Body of pancreas (tissue), 4 donors: ENCODE results near the gene SFXN5. TPM values are rescaled to one million over a fixed set of nuclear protein-coding genes. Genes with fewer than 3 reads are reported as not detected.

Source experiments
- ATAC-seq: fragments of 150-250 bp; one replicate; pipeline ENCODE4 v1.9.1; 2016
- DNase-seq, 4 donors: peaks; one replicate each; pipeline ENCODE4 v3.0.0-alpha.2; 2019
- H3K27ac ChIP-seq, 4 donors: fragments of 200-600 bp; sonication (generic); 1 replicate in 3 of 4; 2 replicates in 1 of 4; pipeline versions ENCODE4 v1.5.1 to v1.6.1; 2016 to 2019; ENCODE audit warnings: mild to moderate bottlenecking in 1 of 4, mixed read lengths in 1 of 4, moderate library complexity in 1 of 4
- H3K27me3 ChIP-seq, 2 donors: fragments of 200-600 bp; sonication (generic); one replicate each; pipeline ENCODE4 v1.6.0; 2016; ENCODE audit warnings: mild to moderate bottlenecking in 1 of 2
- H3K36me3 ChIP-seq, 2 donors: fragments of 200-600 bp; sonication (generic); replicated peaks in 1 of 2; 2 replicates each; pipeline ENCODE4 v1.5.1; 2016; ENCODE audit warnings: low read depth in 2 of 2; ENCODE audit not compliant: insufficient read depth in 1 of 2
- H3K4me1 ChIP-seq: fragments of 200-600 bp; sonication (generic); one replicate; pipeline ENCODE4 v1.6.0; 2016
- H3K4me3 ChIP-seq, 2 donors: fragments of 200-600 bp; sonication (generic); 1 replicate in 1 of 2; 2 replicates in 1 of 2; pipeline ENCODE4 v1.5.1; 2016 to 2019
- H3K9me3 ChIP-seq, 3 donors: fragments of 200-600 bp; sonication (generic); 1 replicate in 2 of 3; 2 replicates in 1 of 3; pipeline ENCODE4 v1.5.1; 2016
- POLR2A ChIP-seq, 3 donors: fragments of 450-650 bp; IDR thresholded peaks; one replicate each; pipeline ENCODE4 v1.6.1; 2016; ENCODE audit warnings: antibody characterized with exemption in 3 of 3, mild to moderate bottlenecking in 2 of 3
- WGBS, 2 donors: methylation state at CpG; one replicate each; pipeline ENCODE4 v1.1.5; 2017; 5-methylcytosine and 5-hydroxymethylcytosine counted together
- intact Hi-C: fragments of 100-400 bp; cut with DNase I; formaldehyde crosslinking; loops from one replicate; pipeline ENCODE4 v1.15.1; 2023
- total RNA-seq, 2 donors: library from RNA; depleted of rRNA; stranded (reverse); fragments of >200 nt; gene quantifications; one replicate each; pipeline ENCODE4 v1.1.0, GENCODE V29; 2016
- TF ChIP-seq, protein P1 (sequence below), 7 experiments: fragments of 450-650 bp in 4 of 7; fragments of 200-600 bp in 3 of 7; sonication (generic) in 3 of 7; IDR thresholded peaks; one replicate each; pipeline ENCODE4 v1.5.1; 2016 to 2019; ENCODE audit warnings: antibody characterized with exemption in 7 of 7

The SFXN5 gene
- total RNA-seq, 2 donors from 2014 or later, result 4.3 to 5.4 TPM

DNA sequence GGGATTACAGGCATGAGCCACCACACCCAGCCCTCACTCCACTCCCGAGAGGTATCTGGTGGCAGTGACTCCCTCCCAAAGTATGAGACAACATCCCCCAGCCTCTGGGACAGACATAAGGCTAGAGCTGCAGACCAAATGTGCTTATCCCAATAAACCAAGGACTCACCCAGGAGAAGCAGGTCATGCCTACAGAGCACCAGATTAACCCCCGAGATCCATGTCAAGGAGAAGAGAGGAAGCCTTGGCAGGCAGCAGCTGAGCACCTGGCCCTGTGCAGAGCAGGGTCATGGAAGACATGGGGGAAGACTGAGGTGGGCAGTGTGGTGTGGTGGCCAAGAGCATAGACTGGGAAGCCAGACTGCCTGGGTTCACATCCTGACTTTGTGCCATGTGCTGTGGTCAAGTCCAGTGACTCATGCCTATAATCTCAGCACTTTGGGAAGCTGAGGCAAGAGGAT, 34.0 kb upstream of the SFXN5 start:
- TF ChIP-seq POLR2A (IDR thresholded peaks at IDR 0.05), result no peak
- TF ChIP-seq, protein P1, sequence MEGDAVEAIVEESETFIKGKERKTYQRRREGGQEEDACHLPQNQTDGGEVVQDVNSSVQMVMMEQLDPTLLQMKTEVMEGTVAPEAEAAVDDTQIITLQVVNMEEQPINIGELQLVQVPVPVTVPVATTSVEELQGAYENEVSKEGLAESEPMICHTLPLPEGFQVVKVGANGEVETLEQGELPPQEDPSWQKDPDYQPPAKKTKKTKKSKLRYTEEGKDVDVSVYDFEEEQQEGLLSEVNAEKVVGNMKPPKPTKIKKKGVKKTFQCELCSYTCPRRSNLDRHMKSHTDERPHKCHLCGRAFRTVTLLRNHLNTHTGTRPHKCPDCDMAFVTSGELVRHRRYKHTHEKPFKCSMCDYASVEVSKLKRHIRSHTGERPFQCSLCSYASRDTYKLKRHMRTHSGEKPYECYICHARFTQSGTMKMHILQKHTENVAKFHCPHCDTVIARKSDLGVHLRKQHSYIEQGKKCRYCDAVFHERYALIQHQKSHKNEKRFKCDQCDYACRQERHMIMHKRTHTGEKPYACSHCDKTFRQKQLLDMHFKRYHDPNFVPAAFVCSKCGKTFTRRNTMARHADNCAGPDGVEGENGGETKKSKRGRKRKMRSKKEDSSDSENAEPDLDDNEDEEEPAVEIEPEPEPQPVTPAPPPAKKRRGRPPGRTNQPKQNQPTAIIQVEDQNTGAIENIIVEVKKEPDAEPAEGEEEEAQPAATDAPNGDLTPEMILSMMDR (IDR thresholded peaks at IDR 0.05), result no peak
- Histone ChIP-seq H3K27me3 (no peaks in the 10 kb centered on the region), H3K4me1 (peaks cover 32% of the 10 kb centered on the region), H3K27ac (no peak overlapping the region), H3K4me3 (no peak overlapping the region), H3K9me3 (no peaks in the 10 kb centered on the region), H3K36me3 (no peaks in the 10 kb centered on the region)
- 100% methylated on average over 1 to 2 of the region's 2 CpGs for WGBS, 2 donors
- ATAC-seq, result no peak
- DNase-seq, result no peak
- intact Hi-C loops, result no loop called here

DNA sequence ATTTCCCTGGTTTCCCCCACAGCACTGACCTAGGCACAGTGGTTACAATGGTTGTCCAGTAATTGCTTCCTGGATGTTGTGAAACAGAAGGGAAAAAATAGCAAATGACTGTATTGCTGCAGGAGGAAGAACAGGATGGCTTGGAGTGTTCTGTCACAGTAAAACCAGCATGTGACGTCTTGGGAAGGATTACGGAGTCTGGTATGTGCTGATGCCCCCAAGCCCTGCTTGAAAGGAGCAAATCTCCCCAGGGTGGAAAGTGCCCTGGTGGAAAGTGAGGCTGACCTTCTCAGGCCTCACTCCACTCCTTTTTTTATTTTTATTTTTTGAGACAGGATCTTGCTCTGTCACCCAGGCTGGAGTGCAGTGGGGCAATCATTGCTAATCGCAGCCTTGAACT, 33.4 kb upstream of the SFXN5 start:
- WGBS, 2 donors, result 92 to 93% methylated on average over 3 of the region's 3 CpGs
- intact Hi-C loops, result no loop called here
- Histone ChIP-seq H3K36me3 (no peaks in the 10 kb centered on the region), H3K27me3 (no peaks in the 10 kb centered on the region), H3K9me3 (no peaks in the 10 kb centered on the region), H3K27ac (no peak overlapping the region), H3K4me1 (peaks cover 26% of the 10 kb centered on the region), H3K4me3 (no peak overlapping the region)
- no peak for TF ChIP-seq POLR2A (IDR thresholded peaks at IDR 0.05)
- DNase-seq (no peak), ATAC-seq (no peak)

DNA sequence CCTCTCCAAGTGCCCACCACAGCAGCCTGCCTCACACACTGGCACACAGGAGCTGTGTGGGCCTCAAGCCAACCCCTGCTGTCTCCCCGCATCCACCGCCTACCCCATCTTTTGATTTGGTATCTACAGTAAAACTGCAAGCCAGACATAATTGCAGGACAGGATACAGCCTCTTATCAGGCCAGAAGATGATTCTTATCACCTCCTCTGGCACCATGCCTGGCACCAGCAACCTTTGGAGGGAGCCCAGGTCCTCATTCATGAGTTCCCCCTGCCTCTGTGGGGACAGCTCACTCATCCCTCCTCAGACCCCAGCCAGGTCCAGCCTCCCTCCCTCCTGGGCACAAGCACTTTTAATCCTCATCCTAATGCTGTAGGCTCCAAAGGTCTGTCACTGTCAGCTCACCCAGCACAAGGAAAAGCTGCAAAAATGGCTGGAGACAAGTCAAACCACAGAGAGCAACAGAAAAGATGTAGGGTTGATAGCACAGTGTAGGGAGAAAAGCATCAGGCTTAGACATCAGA, 31.6 kb upstream of the SFXN5 start:
- TF ChIP-seq, protein P1 (IDR thresholded peaks at IDR 0.05), result no peak
- no peak for TF ChIP-seq POLR2A (IDR thresholded peaks at IDR 0.05)
- Histone ChIP-seq H3K36me3 (no peaks in the 10 kb centered on the region), H3K4me1 (peaks cover 16% of the 10 kb centered on the region), H3K9me3 (no peaks in the 10 kb centered on the region), H3K4me3 (no peak overlapping the region), H3K27me3 (no peaks in the 10 kb centered on the region), H3K27ac (no peak overlapping the region)
- ATAC-seq (no peak), DNase-seq (no peak)
- intact Hi-C loops, result no loop called here
- WGBS, 2 donors, result 84 to 89% methylated on average over 2 of the region's 2 CpGs

DNA sequence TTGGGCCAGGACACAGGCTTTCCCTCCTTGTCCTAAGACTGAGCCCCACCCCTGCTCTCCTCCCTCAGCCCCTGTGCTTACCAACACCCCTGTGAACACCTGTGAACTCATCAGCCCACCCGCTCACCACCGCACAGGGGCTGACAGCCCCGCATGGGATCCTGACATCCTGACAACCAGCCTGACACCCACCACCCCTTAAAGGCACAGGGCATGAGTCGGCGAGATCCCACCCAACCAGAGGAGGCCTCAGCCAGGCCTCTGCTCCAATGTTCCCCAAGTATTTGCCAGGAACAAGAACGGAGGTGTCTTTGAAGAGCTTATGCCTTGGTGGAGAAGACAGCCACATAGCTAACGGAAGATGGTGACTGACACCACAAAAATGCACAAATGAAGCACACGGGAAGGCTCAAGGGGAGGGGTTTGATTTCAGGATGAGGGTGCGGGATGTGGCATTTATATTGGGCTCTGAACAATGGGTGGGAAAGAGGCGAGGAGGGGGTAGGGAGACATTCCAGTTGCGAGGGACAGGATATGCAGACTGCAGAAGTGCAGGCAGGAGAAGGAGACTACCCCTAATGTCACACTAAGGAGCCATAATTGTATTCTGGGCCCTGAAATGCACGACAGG, 30.2 kb upstream of the SFXN5 start:
- peaks cover 5% of the 10 kb centered on the region for H3K4me1 ChIP-seq
- ATAC-seq (no peak), DNase-seq (no peak)
- H3K27me3 ChIP-seq, result no peaks in the 10 kb centered on the region
- no peak overlapping the region for H3K27ac ChIP-seq
- intact Hi-C loops, result no loop called here
- 83 to 85% methylated on average over 9 to 12 of the region's 12 CpGs for WGBS, 2 donors
- no peak overlapping the region for H3K4me3 ChIP-seq
- TF ChIP-seq POLR2A (IDR thresholded peaks at IDR 0.05), result no peak
- TF ChIP-seq, protein P1 (IDR thresholded peaks at IDR 0.05), result no peak
- H3K36me3 ChIP-seq, result no peaks in the 10 kb centered on the region
- H3K9me3 ChIP-seq, result no peaks in the 10 kb centered on the region

DNA sequence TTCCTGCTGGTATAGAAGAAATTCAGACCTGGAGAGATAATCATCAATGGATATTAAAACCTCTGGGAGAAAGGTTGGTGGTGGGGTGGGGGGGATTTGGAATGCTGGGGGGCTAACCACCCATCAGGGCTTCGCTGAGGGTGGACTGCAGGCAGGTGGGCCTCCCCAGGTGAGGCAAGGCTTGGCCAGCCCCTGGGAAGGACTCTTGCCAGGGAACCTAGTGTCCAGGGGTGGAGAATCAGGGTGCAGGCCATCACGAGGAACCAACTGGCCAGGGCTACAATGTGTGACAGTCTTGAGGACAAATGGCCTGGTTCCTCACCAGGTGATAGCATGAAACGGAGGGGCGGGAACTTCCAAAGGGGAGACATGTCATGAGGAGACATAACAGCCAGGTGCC, 29.4 kb upstream of the SFXN5 start:
- DNase-seq, result no peak
- intact Hi-C loops, result no loop called here
- Histone ChIP-seq H3K4me1 (peaks cover 5% of the 10 kb centered on the region), H3K27me3 (no peaks in the 10 kb centered on the region), H3K36me3 (no peaks in the 10 kb centered on the region), H3K9me3 (no peaks in the 10 kb centered on the region), H3K27ac (no peak overlapping the region), H3K4me3 (no peak overlapping the region)
- ATAC-seq, result no peak
- TF ChIP-seq POLR2A (IDR thresholded peaks at IDR 0.05), result no peak
- TF ChIP-seq, protein P1 (IDR thresholded peaks at IDR 0.05), result no peak
- 82 to 89% methylated on average over 4 of the region's 4 CpGs for WGBS, 2 donors
